HUES64 (cell line): ENCODE measurements around the gene ITGA1.

Experiments used
- H3K27ac ChIP-seq: 2 replicates; pipeline ENCODE4 v1.7.0; 2013; ENCODE audit warnings: low read depth, low read length, inconsistent platforms
- H3K27me3 ChIP-seq: 2 replicates; pipeline ENCODE4 v1.6.1; 2013; ENCODE audit warnings: mild to moderate bottlenecking, low read length; ENCODE audit not compliant: insufficient read depth
- H3K36me3 ChIP-seq: 2 replicates; pipeline ENCODE4 v1.6.1; 2013; ENCODE audit warnings: mild to moderate bottlenecking, low read length; ENCODE audit not compliant: insufficient read depth
- H3K4me1 ChIP-seq: 2 replicates; pipeline ENCODE4 v1.6.1; 2013; ENCODE audit warnings: mild to moderate bottlenecking, low read length, moderate library complexity; ENCODE audit not compliant: insufficient read depth
- H3K4me3 ChIP-seq: 2 replicates; pipeline ENCODE4 v1.5.1; 2013; ENCODE audit warnings: mild to moderate bottlenecking, low read length, moderate library complexity
- H3K9ac ChIP-seq: 2 replicates; pipeline ENCODE4 v1.6.1; 2013; ENCODE audit warnings: mild to moderate bottlenecking, low read depth, low read length
- H3K9me3 ChIP-seq: 2 replicates; pipeline ENCODE4 v1.6.1; 2013; ENCODE audit warnings: low read depth, low read length; ENCODE audit not compliant: insufficient read depth
- WGBS: fragments of 150-250, 120-280 bp; methylation state at CpG from one replicate; pipeline ENCODE4 v1.1.7; 2013; ENCODE audit warnings: missing lambda C conversion rate; 5-methylcytosine and 5-hydroxymethylcytosine counted together

ITGA1 gene

GRCh38 chr5:52754051-52754450 lies 33.7 kb upstream of the ITGA1 start:
- Histone ChIP-seq H3K27ac (no peak overlapping the region), H3K9ac (no peak overlapping the region), H3K4me1 (0 out of 2 replicates have a peak, but pooled peaks cover 3% of the 10 kb centered on the region), H3K4me3 (no peak overlapping the region), H3K9me3 (no peaks in the 10 kb centered on the region), H3K27me3 (no peaks in the 10 kb centered on the region), H3K36me3 (no peaks in the 10 kb centered on the region)
- 88% methylated on average over 2 of the region's 2 CpGs for WGBS

GRCh38 chr5:52757527-52757926 lies 30.2 kb upstream of the ITGA1 start:
- Histone ChIP-seq H3K36me3 (no peaks in the 10 kb centered on the region), H3K4me3 (no peak overlapping the region), H3K27me3 (no peaks in the 10 kb centered on the region), H3K27ac (no peak overlapping the region), H3K9ac (no peak overlapping the region), H3K4me1 (no peaks in the 10 kb centered on the region), H3K9me3 (no peaks in the 10 kb centered on the region)
- 94% methylated on average over 2 of the region's 2 CpGs for WGBS

- Histone ChIP-seq H3K27me3 (no peaks in the 10 kb centered on the region), H3K36me3 (no peaks in the 10 kb centered on the region), H3K4me3 (no peak overlapping the region), H3K4me1 (no peaks in the 10 kb centered on the region), H3K9ac (no peak overlapping the region), H3K27ac (no peak overlapping the region), H3K9me3 (no peaks in the 10 kb centered on the region)
- WGBS: 95% methylated on average over 5 of the region's 5 CpGs
Measured at GRCh38 chr5:52758014-52758413, 29.7 kb upstream of the ITGA1 start.

GRCh38 chr5:52759331-52759730 lies 28.4 kb upstream of the ITGA1 start:
- Histone ChIP-seq H3K4me1 (no peaks in the 10 kb centered on the region), H3K9me3 (no peaks in the 10 kb centered on the region), H3K27me3 (no peaks in the 10 kb centered on the region), H3K4me3 (no peak overlapping the region), H3K27ac (no peak overlapping the region), H3K9ac (no peak overlapping the region), H3K36me3 (no peaks in the 10 kb centered on the region)
- WGBS: no CpG with 5 or more reads among the region's 1 CpG

GRCh38 chr5:52760695-52761366 lies 26.9 kb upstream of the ITGA1 start:
- no peak overlapping the region for H3K9ac ChIP-seq
- H3K27ac ChIP-seq: no peak overlapping the region
- H3K4me1 ChIP-seq: no peaks in the 10 kb centered on the region
- no peaks in the 10 kb centered on the region for H3K27me3 ChIP-seq
- no peak overlapping the region for H3K4me3 ChIP-seq
- H3K36me3 ChIP-seq: no peaks in the 10 kb centered on the region
- 100% methylated on average over 1 of the region's 1 CpG for WGBS
- H3K9me3 ChIP-seq: no peaks in the 10 kb centered on the region

GRCh38 chr5:52767217-52767743 lies 20.4 kb upstream of the ITGA1 start:
- H3K4me3 ChIP-seq: no peak overlapping the region
- H3K9ac ChIP-seq: no peak overlapping the region
- H3K9me3 ChIP-seq: no peaks in the 10 kb centered on the region
- H3K36me3 ChIP-seq: no peaks in the 10 kb centered on the region
- H3K4me1 ChIP-seq: no peaks in the 10 kb centered on the region
- H3K27ac ChIP-seq: no peak overlapping the region
- no peaks in the 10 kb centered on the region for H3K27me3 ChIP-seq
- WGBS: 93% methylated on average over 2 of the region's 2 CpGs

GRCh38 chr5:52767766-52768480 lies 19.8 kb upstream of the ITGA1 start:
- Histone ChIP-seq H3K27ac (no peak overlapping the region), H3K9me3 (no peaks in the 10 kb centered on the region), H3K4me3 (no peak overlapping the region), H3K27me3 (no peaks in the 10 kb centered on the region), H3K4me1 (no peaks in the 10 kb centered on the region), H3K36me3 (no peaks in the 10 kb centered on the region), H3K9ac (no peak overlapping the region)
- WGBS: 100% methylated on average over 1 of the region's 1 CpG

GRCh38 chr5:52769061-52769460 lies 18.7 kb upstream of the ITGA1 start:
- Histone ChIP-seq H3K9ac (no peak overlapping the region), H3K36me3 (no peaks in the 10 kb centered on the region), H3K4me1 (peaks cover 6% of the 10 kb centered on the region; the same call in 1 of the 2 replicates), H3K9me3 (no peaks in the 10 kb centered on the region), H3K27me3 (no peaks in the 10 kb centered on the region), H3K4me3 (no peak overlapping the region), H3K27ac (no peak overlapping the region)
- 96% methylated on average over 5 of the region's 5 CpGs for WGBS

GRCh38 chr5:52770287-52770939 lies 17.3 kb upstream of the ITGA1 start:
- H3K27ac ChIP-seq: no peak overlapping the region
- no peak overlapping the region for H3K4me3 ChIP-seq
- no peaks in the 10 kb centered on the region for H3K9me3 ChIP-seq
- no peaks in the 10 kb centered on the region for H3K36me3 ChIP-seq
- H3K9ac ChIP-seq: no peak overlapping the region
- peaks cover 10% of the 10 kb centered on the region; the same call in 1 of the 2 replicates for H3K4me1 ChIP-seq
- no peaks in the 10 kb centered on the region for H3K27me3 ChIP-seq
- WGBS: 94% methylated on average over 3 of the region's 4 CpGs

- no peaks in the 10 kb centered on the region for H3K9me3 ChIP-seq
- H3K27me3 ChIP-seq: no peaks in the 10 kb centered on the region
- WGBS: 96% methylated on average over 2 of the region's 3 CpGs
- H3K4me3 ChIP-seq: no peak overlapping the region
- H3K27ac ChIP-seq: no peak overlapping the region
- peaks cover 10% of the 10 kb centered on the region; the same call in 1 of the 2 replicates for H3K4me1 ChIP-seq
- no peaks in the 10 kb centered on the region for H3K36me3 ChIP-seq
- H3K9ac ChIP-seq: no peak overlapping the region
Measured at GRCh38 chr5:52771343-52772039, 16.2 kb upstream of the ITGA1 start.

GRCh38 chr5:52772668-52773067 lies 15.0 kb upstream of the ITGA1 start:
- Histone ChIP-seq H3K36me3 (no peaks in the 10 kb centered on the region), H3K4me1 (peaks cover 10% of the 10 kb centered on the region; the same call in 1 of the 2 replicates), H3K9ac (no peak overlapping the region), H3K4me3 (no peak overlapping the region), H3K27me3 (no peaks in the 10 kb centered on the region), H3K9me3 (no peaks in the 10 kb centered on the region), H3K27ac (no peak overlapping the region)
